ENCODE data around the gene RABEP2.

The RABEP2 gene

GRCh38 chr16:28878083-28878926 lies 46.7 kb downstream of the RABEP2 start, which contains the start of gene ATP2A1:
Gene ATP2A1 (plus strand): TSS chr16:28878488. CDS start chr16:28878672, 184 bp downstream.
- peak within 1 kb of the TSS; percentile 79 for H3K4me3 ChIP-seq (ENCODE audit: low read depth, low read length)
- no peak for TF ChIP-seq CTCF (IDR thresholded peaks at IDR 0.05; ENCODE audit: low read depth, low read length)

GRCh38 chr16:28877655-28878000 lies 47.4 kb downstream of the RABEP2 start:
- TF ChIP-seq CTCF (IDR thresholded peaks at IDR 0.05; ENCODE audit: low read depth, low read length) = no peak
- no peak overlapping the region for H3K4me3 ChIP-seq (ENCODE audit: low read depth, low read length)

- no peak overlapping the region for H3K4me3 ChIP-seq (ENCODE audit: low read depth, low read length)
- TF ChIP-seq CTCF (IDR thresholded peaks at IDR 0.05; ENCODE audit: low read depth, low read length) = no peak
Measured at GRCh38 chr16:28876973-28877654, 47.9 kb downstream of the RABEP2 start.

GRCh38 chr16:28876019-28876659 lies 48.9 kb downstream of the RABEP2 start:
- TF ChIP-seq CTCF (IDR thresholded peaks at IDR 0.05; ENCODE audit: low read depth, low read length) = no peak
- H3K4me3 ChIP-seq (ENCODE audit: low read depth, low read length) = no peak overlapping the region

- no peak overlapping the region for H3K4me3 ChIP-seq (ENCODE audit: low read depth, low read length)
- no peak for TF ChIP-seq CTCF (IDR thresholded peaks at IDR 0.05; ENCODE audit: low read depth, low read length)
Measured at GRCh38 chr16:28875134-28876018, 49.7 kb downstream of the RABEP2 start.

- no peak for TF ChIP-seq CTCF (IDR thresholded peaks at IDR 0.05; ENCODE audit: low read depth, low read length)
- H3K4me3 ChIP-seq (ENCODE audit: low read depth, low read length) = no peak overlapping the region
Measured at GRCh38 chr16:28874406-28874805, 50.6 kb downstream of the RABEP2 start.

Data from WI38 (cell line).